Prostate gland (tissue), 2 donors: ENCODE data around the gene OPN4. TPM values are rescaled to one million over a fixed set of nuclear protein-coding genes. Genes with fewer than 3 reads are reported as not detected.

Experiments used
- DNase-seq: peaks from one replicate; pipeline ENCODE4 v3.0.0-alpha.2; 2019; ENCODE audit warnings: low spot score
- H3K27ac ChIP-seq, 2 donors: fragments of 200-600 bp; sonication (generic); 2 replicates each; pipeline ENCODE4 v1.5.1; 2017 to 2019
- H3K27me3 ChIP-seq: fragments of 200-600 bp; sonication (generic); replicated peaks from 2 replicates; pipeline ENCODE4 v1.5.1; 2019; ENCODE audit not compliant: insufficient read depth
- H3K36me3 ChIP-seq, 2 donors: fragments of 200-600 bp; sonication (generic); 1 replicate in 1 of 2; 2 replicates in 1 of 2; pipeline versions ENCODE4 v1.5.1 to v1.8.1; 2017 to 2019
- H3K4me1 ChIP-seq: fragments of 200-600 bp; sonication (generic); replicated peaks from 2 replicates; pipeline ENCODE4 v1.5.1; 2019
- H3K4me3 ChIP-seq, 2 donors: fragments of 200-600 bp; sonication (generic); 2 replicates each; pipeline ENCODE4 v1.5.1; 2017 to 2019
- H3K9me3 ChIP-seq: fragments of 200-600 bp; sonication (generic); 2 replicates; pipeline ENCODE4 v1.5.1; 2017
- POLR2A ChIP-seq: fragments of 450-650 bp; IDR thresholded peaks from one replicate; pipeline ENCODE4 v1.6.1; 2016; ENCODE audit warnings: antibody characterized with exemption, mild to moderate bottlenecking
- POLR2AphosphoS5 ChIP-seq: sonication (generic); formaldehyde crosslinking; IDR thresholded peaks from one replicate; pipeline ENCODE4 v1.6.1; 2017; ENCODE audit warnings: antibody characterized with exemption
- WGBS: methylation state at CpG from one replicate; pipeline ENCODE4 v1.1.5; 2018; 5-methylcytosine and 5-hydroxymethylcytosine counted together
- intact Hi-C: fragments of 100-400 bp; cut with DNase I; formaldehyde crosslinking; loops from one replicate; pipeline ENCODE4 v1.14.2; 2022
- total RNA-seq, 2 donors: library from RNA; depleted of rRNA; stranded (reverse); fragments of >200 nt; gene quantifications; one replicate each; pipeline ENCODE4 v1.1.0, GENCODE V29; 2016
- TF ChIP-seq, protein P1 (sequence below), 4 experiments: fragments of 200-600 bp in 2 of 4; fragments of 450-650 bp in 2 of 4; sonication (generic) in 2 of 4; IDR thresholded peaks; 1 replicate in 3 of 4; 2 replicates in 1 of 4; pipeline ENCODE4 v1.5.1; 2016 to 2019; ENCODE audit warnings: antibody characterized with exemption in 4 of 4, mild to moderate bottlenecking in 2 of 4, moderate library complexity in 2 of 4

Gene OPN4
- total RNA-seq, 2 donors from 2014 or later = not detected

DNA sequence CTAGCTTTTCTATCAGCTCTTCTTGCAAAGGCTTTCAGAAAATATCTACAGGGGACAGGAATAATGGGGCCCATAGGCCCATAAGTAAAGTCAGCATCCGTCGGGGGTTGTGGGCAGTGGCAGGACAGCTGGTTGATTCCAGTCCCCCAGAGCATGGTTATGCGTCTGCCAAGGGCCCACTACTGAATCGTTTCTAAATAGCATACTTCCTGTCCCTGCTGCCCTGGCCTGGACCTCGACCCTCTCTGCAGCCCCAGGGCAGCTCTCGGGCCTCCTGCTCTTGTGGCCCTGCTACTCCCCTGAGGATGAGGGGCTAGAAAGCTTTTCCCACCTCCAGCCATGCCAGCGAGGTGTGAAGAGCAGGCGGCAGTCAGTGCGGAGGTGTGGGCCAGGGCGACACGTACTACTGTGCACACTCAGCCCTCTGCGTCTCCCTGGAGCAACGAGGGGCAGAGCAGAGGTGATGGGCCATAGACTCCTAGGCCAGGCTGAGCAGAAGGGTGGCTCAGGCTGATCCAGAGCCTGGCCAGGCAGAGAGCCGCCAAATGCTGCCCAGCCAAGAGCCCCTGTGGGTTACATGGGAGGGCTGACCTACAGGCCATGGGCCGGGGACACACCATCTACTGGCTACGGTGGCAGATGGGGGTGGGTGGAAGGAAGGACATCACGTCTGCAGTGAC is 4.7 kb upstream of the OPN4 start:
- H3K4me3 ChIP-seq = no peak overlapping the region
- no peaks in the 10 kb centered on the region for H3K27me3 ChIP-seq
- intact Hi-C loops = no loop called here
- no peak overlapping the region for H3K27ac ChIP-seq
- no peaks in the 10 kb centered on the region for H3K9me3 ChIP-seq
- WGBS = 84% methylated on average over 17 of the region's 17 CpGs
- peaks cover 7% of the 10 kb centered on the region for H3K4me1 ChIP-seq
- TF ChIP-seq POLR2AphosphoS5 (no peak), POLR2A (no peak)
- TF ChIP-seq, protein P1, sequence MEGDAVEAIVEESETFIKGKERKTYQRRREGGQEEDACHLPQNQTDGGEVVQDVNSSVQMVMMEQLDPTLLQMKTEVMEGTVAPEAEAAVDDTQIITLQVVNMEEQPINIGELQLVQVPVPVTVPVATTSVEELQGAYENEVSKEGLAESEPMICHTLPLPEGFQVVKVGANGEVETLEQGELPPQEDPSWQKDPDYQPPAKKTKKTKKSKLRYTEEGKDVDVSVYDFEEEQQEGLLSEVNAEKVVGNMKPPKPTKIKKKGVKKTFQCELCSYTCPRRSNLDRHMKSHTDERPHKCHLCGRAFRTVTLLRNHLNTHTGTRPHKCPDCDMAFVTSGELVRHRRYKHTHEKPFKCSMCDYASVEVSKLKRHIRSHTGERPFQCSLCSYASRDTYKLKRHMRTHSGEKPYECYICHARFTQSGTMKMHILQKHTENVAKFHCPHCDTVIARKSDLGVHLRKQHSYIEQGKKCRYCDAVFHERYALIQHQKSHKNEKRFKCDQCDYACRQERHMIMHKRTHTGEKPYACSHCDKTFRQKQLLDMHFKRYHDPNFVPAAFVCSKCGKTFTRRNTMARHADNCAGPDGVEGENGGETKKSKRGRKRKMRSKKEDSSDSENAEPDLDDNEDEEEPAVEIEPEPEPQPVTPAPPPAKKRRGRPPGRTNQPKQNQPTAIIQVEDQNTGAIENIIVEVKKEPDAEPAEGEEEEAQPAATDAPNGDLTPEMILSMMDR (IDR thresholded peaks at IDR 0.05) = no peak
- H3K36me3 ChIP-seq = no peaks in the 10 kb centered on the region
- no peak for DNase-seq

DNA sequence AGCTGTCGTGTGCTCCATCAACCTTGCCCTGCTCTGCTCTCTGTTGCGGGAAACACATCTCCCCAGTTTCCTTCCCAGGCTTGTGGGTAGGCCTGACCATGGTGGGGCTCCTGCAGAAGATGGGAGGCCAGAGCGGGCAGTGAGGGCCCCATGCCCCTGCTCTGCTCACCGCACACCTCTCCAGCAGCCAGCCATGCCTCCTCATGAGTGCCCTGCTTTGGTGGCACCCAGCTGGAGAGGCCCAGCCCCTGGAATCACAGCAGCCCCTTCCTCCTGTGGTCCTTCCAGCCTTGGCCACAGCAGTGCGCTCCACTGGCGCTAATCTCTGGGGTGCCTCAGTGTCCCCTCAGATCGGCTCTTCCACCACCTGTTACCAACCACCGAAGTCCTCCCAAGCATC is 4.2 kb upstream of the OPN4 start:
- Histone ChIP-seq H3K9me3 (no peaks in the 10 kb centered on the region), H3K27ac (no peak overlapping the region), H3K4me3 (no peak overlapping the region), H3K36me3 (no peaks in the 10 kb centered on the region), H3K4me1 (peaks cover 7% of the 10 kb centered on the region), H3K27me3 (no peaks in the 10 kb centered on the region)
- TF ChIP-seq POLR2A (no peak), POLR2AphosphoS5 (no peak)
- TF ChIP-seq, protein P1 (IDR thresholded peaks at IDR 0.05) = no peak
- intact Hi-C loops = no loop called here
- no peak for DNase-seq
- WGBS = 96% methylated on average over 8 of the region's 8 CpGs

DNA sequence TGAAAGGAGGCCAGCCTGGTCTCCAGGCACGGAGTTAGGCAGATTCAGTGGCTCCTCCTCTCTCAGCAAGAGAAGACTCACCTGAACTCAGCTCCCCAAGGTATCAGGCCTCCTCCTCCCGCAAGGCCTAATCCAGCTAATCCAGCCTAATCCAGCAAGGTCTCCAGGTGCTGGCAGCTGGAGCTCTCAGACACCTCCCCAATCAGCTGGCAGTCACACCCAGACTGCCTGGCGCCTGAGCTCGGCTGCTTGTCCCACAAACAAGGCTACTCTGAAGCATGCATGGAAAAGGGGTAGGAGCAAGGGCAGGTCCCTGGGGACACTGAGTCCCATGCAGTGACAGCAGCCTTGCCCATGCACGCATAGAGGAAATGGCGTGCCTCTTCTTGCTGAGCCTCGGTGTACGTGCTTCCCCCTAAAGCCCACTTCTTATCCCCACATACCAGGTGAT is 3.3 kb upstream of the OPN4 start:
- intact Hi-C loops = no loop called here
- H3K27me3 ChIP-seq = no peaks in the 10 kb centered on the region
- TF ChIP-seq, protein P1 (IDR thresholded peaks at IDR 0.05) = no peak
- TF ChIP-seq POLR2A = no peak
- TF ChIP-seq POLR2AphosphoS5 = no peak
- DNase-seq = no peak
- 89% methylated on average over 8 of the region's 8 CpGs for WGBS
- H3K4me3 ChIP-seq = no peak overlapping the region
- peaks cover 7% of the 10 kb centered on the region for H3K4me1 ChIP-seq
- H3K9me3 ChIP-seq = no peaks in the 10 kb centered on the region
- H3K36me3 ChIP-seq = no peaks in the 10 kb centered on the region
- no peak overlapping the region for H3K27ac ChIP-seq

DNA sequence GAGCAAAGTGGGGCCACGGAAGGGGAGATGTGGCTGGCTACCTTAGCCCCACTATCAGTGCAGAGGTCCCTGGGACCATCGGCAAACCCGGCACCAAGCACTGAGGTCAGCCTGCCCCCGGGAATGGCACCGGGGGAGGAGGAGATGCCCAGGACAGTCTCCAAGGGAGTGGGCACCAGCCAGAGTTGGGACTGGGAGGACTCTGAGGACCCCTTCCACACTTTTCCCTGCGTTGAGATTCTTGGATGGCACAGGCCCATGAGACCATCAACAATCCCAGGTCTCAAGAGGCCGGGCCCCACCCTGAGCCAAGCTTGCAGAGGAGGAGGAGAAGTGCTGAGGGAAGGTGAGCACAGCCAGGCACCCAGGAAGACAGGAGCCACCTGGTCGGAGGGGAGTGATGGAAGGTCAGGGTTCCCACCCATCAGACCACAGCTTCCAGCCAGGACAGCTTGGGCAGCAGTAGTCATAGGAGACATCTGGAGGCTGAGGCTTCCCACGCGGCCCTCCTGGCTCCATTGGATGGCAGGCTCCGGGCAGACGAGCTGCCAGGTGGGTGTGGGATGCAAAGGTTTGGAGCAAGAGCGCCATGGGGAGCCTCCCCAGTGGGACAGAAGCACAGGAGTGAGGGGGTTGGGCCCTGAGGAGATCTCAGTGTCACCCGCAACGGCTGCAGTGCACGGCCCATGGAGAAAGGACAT is 2.6 kb upstream of the OPN4 start:
- no peak overlapping the region for H3K4me3 ChIP-seq
- no peaks in the 10 kb centered on the region for H3K27me3 ChIP-seq
- H3K27ac ChIP-seq = no peak overlapping the region
- 86% methylated on average over 16 of the region's 16 CpGs for WGBS
- no peaks in the 10 kb centered on the region for H3K36me3 ChIP-seq
- DNase-seq = no peak
- peaks cover 7% of the 10 kb centered on the region for H3K4me1 ChIP-seq
- TF ChIP-seq POLR2AphosphoS5 (no peak), POLR2A (no peak)
- TF ChIP-seq, protein P1 (IDR thresholded peaks at IDR 0.05) = no peak
- intact Hi-C loops = no loop called here
- H3K9me3 ChIP-seq = no peaks in the 10 kb centered on the region
